Kidney epithelial cell (primary cell): Measurements from ENCODE around the gene EZR. TPM values are rescaled to one million over a fixed set of nuclear protein-coding genes. Genes with fewer than 3 reads are reported as not detected.

ENCODE experiments used
- DNase-seq: peaks from one replicate; pipeline ENCODE4 v3.0.0-alpha.2; 2010; ENCODE audit warnings: low read depth
- H3K27me3 ChIP-seq: 2 replicates; pipeline ENCODE4 v1.6.0; 2011; ENCODE audit warnings: low read length; ENCODE audit not compliant: control insufficient read depth, insufficient read depth
- H3K36me3 ChIP-seq: 2 replicates; pipeline ENCODE4 v1.5.1; 2011; ENCODE audit warnings: low read length; ENCODE audit not compliant: control insufficient read depth, insufficient read depth
- H3K4me3 ChIP-seq: 2 replicates; pipeline ENCODE4 v1.5.1; 2011; ENCODE audit warnings: low read depth, mild to moderate bottlenecking, control low read depth, low read length
- total RNA-seq: library from RNA; depleted of rRNA; stranded (reverse); fragments of >200 nt; gene quantifications from 2 replicates; pipeline ENCODE4 v1.2.3, GENCODE V29; 2015
- TF ChIP-seq, protein P1 (sequence below): IDR thresholded peaks from 2 replicates; pipeline ENCODE4 v1.5.1; 2011; ENCODE audit warnings: mild to moderate bottlenecking, moderate library complexity, low read length, control low read depth, inconsistent platforms; ENCODE audit not compliant: insufficient read depth, poor library complexity, severe bottlenecking

Gene EZR
- total RNA-seq, 1 donor from 2014 or later: 277 TPM

DNA sequence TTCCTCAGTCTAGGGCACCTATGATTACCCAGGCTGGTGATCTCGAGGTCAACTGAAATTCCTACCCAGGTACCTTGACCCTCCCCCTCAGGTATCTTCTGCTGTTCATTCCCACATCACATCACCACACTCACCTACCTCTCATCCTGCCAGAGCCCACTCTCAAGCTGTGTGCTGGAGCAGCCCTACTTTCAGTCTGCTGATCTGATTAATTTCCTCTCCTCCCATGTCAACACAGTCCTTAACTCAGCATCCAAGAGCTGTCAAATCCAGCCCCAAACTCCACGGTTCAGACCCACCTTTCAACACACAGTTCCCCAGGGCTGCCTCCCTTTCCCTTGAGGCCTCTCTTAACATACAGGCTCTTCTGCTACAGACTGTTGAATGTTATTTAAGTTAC lies 42.4 kb downstream of the EZR start:
- no peak for DNase-seq
- H3K36me3 ChIP-seq: peaks cover 11% of the 10 kb centered on the region
- H3K27me3 ChIP-seq: no peaks in the 10 kb centered on the region
- H3K4me3 ChIP-seq: no peak overlapping the region
- TF ChIP-seq, protein P1, sequence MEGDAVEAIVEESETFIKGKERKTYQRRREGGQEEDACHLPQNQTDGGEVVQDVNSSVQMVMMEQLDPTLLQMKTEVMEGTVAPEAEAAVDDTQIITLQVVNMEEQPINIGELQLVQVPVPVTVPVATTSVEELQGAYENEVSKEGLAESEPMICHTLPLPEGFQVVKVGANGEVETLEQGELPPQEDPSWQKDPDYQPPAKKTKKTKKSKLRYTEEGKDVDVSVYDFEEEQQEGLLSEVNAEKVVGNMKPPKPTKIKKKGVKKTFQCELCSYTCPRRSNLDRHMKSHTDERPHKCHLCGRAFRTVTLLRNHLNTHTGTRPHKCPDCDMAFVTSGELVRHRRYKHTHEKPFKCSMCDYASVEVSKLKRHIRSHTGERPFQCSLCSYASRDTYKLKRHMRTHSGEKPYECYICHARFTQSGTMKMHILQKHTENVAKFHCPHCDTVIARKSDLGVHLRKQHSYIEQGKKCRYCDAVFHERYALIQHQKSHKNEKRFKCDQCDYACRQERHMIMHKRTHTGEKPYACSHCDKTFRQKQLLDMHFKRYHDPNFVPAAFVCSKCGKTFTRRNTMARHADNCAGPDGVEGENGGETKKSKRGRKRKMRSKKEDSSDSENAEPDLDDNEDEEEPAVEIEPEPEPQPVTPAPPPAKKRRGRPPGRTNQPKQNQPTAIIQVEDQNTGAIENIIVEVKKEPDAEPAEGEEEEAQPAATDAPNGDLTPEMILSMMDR: no peak

DNA sequence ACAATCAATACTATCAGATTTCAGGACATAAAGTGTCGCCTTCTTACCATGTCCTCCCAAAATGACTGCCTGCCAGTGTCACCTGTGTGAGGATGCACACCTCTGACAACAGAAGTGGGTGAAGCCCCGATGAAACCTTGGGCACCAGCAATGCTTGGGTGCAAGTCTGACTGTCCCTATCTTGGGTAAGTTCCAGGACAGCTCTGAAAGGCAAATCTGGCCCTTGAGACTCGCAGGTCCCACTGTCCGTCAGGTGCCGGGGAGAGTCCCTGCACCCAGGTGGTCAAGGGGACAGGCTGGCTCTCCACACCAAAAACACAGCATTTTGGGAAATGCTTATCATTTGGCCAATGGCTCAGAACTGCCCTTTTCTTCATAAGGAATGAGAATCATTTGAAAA lies 43.3 kb downstream of the EZR start:
- TF ChIP-seq, protein P1: no peak
- H3K36me3 ChIP-seq: peaks cover 17% of the 10 kb centered on the region
- no peaks in the 10 kb centered on the region for H3K27me3 ChIP-seq
- DNase-seq: no peak
- no peak overlapping the region for H3K4me3 ChIP-seq

DNA sequence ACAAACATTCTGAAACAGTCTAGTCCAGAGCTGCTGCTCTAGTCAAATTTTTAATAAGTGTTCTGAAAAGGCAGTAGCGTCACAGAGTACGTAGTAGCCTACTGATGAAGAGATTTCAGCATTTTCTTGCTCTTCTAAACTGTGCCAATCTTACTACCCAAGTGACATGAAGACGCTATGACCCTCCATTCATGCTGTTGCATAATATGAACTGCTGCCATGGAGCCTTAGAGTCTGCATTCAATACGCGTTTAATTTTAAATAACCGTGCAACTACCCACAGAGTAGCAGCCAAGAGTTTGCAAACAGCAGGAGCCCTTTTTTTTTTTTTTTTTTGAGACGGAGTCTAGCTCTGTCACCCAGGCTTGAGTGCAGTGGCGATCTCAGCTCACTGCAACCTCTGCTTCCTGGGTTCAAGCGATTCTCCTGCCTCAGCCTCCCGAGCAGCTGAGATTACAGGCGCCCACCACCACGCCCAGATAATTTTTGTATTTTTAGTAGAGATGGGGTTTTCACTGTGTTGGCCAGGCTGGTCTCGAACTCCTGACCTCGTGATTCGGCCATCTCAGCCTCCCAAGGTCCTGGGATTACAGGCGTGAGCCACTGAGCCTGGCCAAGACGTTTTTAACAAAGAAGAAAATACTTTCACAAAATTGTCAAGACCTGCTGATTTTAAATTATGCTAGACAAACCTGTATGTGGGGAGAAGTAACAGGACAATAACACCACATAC lies 44.3 kb downstream of the EZR start:
- Histone ChIP-seq H3K4me3 (no peak overlapping the region), H3K27me3 (no peaks in the 10 kb centered on the region), H3K36me3 (peaks cover 19% of the 10 kb centered on the region)
- TF ChIP-seq, protein P1: no peak
- no peak for DNase-seq

DNA sequence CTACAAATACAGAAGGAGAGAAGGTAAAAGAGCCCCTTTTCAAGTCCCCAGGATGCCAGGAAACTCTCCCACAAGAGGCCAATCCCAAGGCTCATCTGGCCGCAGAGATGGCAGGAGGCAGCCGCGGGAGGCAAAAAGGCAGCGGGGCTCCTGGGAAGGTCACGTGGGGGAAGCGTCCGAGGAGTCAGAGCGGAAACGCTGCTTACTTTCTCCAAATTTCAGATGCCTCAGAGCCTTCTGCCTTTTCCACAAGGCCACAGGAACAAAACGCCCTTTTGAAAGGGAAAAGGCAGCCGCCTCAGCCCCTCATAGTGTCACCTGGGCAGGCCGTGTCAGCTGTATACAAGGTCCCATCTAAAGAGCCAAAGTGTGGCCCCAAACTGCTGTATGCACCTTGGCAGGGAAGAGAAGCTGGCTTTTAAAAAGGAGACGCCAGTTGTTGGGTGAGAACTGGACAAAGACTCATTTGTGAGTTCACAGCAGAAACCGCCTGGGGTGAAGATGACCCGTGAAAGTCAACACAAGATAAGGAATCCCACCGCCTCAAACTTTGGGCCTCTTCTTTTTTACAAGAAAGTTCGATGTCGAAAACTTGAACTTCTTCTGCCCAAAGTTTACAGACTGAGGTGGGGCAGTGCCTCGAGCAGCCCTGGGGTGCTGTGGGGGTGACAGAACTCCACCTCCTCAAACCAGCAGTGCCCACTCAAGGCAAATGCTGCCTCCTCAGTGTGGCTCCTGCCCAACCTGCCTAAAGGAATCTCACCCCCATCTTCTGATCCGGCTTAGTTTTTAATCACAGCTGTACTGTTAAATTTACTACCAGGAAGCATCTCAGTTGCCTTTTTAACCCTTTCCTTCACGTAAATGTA lies 45.4 kb downstream of the EZR start:
- no peak overlapping the region for H3K4me3 ChIP-seq
- no peak for DNase-seq
- H3K27me3 ChIP-seq: no peaks in the 10 kb centered on the region
- H3K36me3 ChIP-seq: peaks cover 25% of the 10 kb centered on the region
- TF ChIP-seq, protein P1: no peak

DNA sequence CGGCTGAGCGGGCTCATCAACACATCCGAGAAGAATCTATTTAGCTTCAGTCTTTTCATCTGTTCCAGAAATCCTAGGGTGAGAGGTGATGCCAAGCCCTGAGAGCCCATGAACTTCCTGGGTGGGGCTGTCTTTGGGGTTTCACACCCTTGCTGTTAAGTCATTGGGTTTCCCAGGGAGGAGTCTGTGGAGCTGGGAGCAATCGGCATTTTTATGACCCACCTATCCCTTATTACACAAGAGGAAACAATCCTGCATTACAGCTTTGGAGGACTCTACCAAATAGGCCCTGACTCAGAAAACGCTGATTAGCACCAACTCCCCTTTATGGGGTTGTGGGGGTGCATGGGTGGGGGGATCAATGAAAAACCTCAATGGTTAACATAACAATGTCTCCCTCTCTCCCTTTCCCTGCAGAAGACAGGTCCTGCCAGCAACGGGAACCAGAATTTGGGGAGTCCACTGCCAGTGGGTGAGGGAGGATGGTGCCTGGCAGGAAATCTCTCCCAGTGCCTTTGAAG lies 46.3 kb downstream of the EZR start:
- Histone ChIP-seq H3K4me3 (no peak overlapping the region), H3K36me3 (peaks cover 23% of the 10 kb centered on the region), H3K27me3 (no peaks in the 10 kb centered on the region)
- DNase-seq: no peak
- TF ChIP-seq, protein P1: no peak
